ENCODE data around the gene IRF2.

GRCh38 chr4:184371390-184371787 is 103.0 kb downstream of the IRF2 start:
- TF ChIP-seq, protein P1, sequence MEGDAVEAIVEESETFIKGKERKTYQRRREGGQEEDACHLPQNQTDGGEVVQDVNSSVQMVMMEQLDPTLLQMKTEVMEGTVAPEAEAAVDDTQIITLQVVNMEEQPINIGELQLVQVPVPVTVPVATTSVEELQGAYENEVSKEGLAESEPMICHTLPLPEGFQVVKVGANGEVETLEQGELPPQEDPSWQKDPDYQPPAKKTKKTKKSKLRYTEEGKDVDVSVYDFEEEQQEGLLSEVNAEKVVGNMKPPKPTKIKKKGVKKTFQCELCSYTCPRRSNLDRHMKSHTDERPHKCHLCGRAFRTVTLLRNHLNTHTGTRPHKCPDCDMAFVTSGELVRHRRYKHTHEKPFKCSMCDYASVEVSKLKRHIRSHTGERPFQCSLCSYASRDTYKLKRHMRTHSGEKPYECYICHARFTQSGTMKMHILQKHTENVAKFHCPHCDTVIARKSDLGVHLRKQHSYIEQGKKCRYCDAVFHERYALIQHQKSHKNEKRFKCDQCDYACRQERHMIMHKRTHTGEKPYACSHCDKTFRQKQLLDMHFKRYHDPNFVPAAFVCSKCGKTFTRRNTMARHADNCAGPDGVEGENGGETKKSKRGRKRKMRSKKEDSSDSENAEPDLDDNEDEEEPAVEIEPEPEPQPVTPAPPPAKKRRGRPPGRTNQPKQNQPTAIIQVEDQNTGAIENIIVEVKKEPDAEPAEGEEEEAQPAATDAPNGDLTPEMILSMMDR (IDR thresholded peaks at IDR 0.05), result no peak
- TF ChIP-seq EP300 (IDR thresholded peaks at IDR 0.05) (no peak), POLR2AphosphoS5 (IDR thresholded peaks at IDR 0.05) (no peak), POLR2A (IDR thresholded peaks at IDR 0.05; ENCODE audit: low read depth) (no peak)
